Right lobe of liver (tissue), 4 donors: Measurements from ENCODE around the gene MRPS25.

ENCODE experiments used
- CTCF ChIP-seq, 4 donors: fragments of 200-600 bp in 3 of 4; fragments of 450-650 bp in 1 of 4; IDR thresholded peaks; one replicate each; pipeline versions ENCODE4 v1.5.1 to v1.8.0; 2016 to 2022; ENCODE audit warnings: antibody characterized with exemption in 4 of 4, mild to moderate bottlenecking in 2 of 4
- POLR2A ChIP-seq: fragments of 450-650 bp; IDR thresholded peaks from one replicate; pipeline ENCODE4 v1.6.1; 2017; ENCODE audit warnings: antibody characterized with exemption, mild to moderate bottlenecking
- donor health status: DM: no; HTN: no; CAD: no.
- donor health status: DM: no; HTN: no; CAD: no.
- donor health status: DM: no; HTN: yes; CAD: no.

- TF ChIP-seq CTCF (IDR thresholded peaks at IDR 0.05) (no peak), POLR2A (no peak)
Observed at GRCh38 chr3:15010664-15011063, 54.5 kb downstream of the MRPS25 start.
